Prostate gland (tissue), 2 donors: ENCODE results near the gene NTNG1. TPM values are rescaled to one million over a fixed set of nuclear protein-coding genes. Genes with fewer than 3 reads are reported as not detected.

Experiments
- DNase-seq: peaks from one replicate; pipeline ENCODE4 v3.0.0-alpha.2; 2019; ENCODE audit warnings: low spot score
- H3K27ac ChIP-seq, 2 donors: fragments of 200-600 bp; sonication (generic); 2 replicates each; pipeline ENCODE4 v1.5.1; 2017 to 2019
- H3K27me3 ChIP-seq: fragments of 200-600 bp; sonication (generic); replicated peaks from 2 replicates; pipeline ENCODE4 v1.5.1; 2019; ENCODE audit not compliant: insufficient read depth
- H3K36me3 ChIP-seq, 2 donors: fragments of 200-600 bp; sonication (generic); 1 replicate in 1 of 2; 2 replicates in 1 of 2; pipeline versions ENCODE4 v1.5.1 to v1.8.1; 2017 to 2019
- H3K4me1 ChIP-seq: fragments of 200-600 bp; sonication (generic); replicated peaks from 2 replicates; pipeline ENCODE4 v1.5.1; 2019
- H3K4me3 ChIP-seq, 2 donors: fragments of 200-600 bp; sonication (generic); 2 replicates each; pipeline ENCODE4 v1.5.1; 2017 to 2019
- H3K9me3 ChIP-seq: fragments of 200-600 bp; sonication (generic); 2 replicates; pipeline ENCODE4 v1.5.1; 2017
- CTCF ChIP-seq, 4 experiments: fragments of 200-600 bp in 2 of 4; fragments of 450-650 bp in 2 of 4; sonication (generic) in 2 of 4; IDR thresholded peaks; 1 replicate in 3 of 4; 2 replicates in 1 of 4; pipeline ENCODE4 v1.5.1; 2016 to 2019; ENCODE audit warnings: antibody characterized with exemption in 4 of 4, mild to moderate bottlenecking in 2 of 4, moderate library complexity in 2 of 4
- POLR2A ChIP-seq: fragments of 450-650 bp; IDR thresholded peaks from one replicate; pipeline ENCODE4 v1.6.1; 2016; ENCODE audit warnings: antibody characterized with exemption, mild to moderate bottlenecking
- POLR2AphosphoS5 ChIP-seq: sonication (generic); formaldehyde crosslinking; IDR thresholded peaks from one replicate; pipeline ENCODE4 v1.6.1; 2017; ENCODE audit warnings: antibody characterized with exemption
- WGBS: methylation state at CpG from one replicate; pipeline ENCODE4 v1.1.5; 2018; 5-methylcytosine and 5-hydroxymethylcytosine counted together
- intact Hi-C: fragments of 100-400 bp; cut with DNase I; formaldehyde crosslinking; loops from one replicate; pipeline ENCODE4 v1.14.2; 2022
- total RNA-seq, 2 donors: library from RNA; depleted of rRNA; stranded (reverse); fragments of >200 nt; gene quantifications; one replicate each; pipeline ENCODE4 v1.1.0, GENCODE V29; 2016

The NTNG1 gene
- total RNA-seq, 2 donors from 2014 or later: 2.6 to 5.1 TPM

GRCh38 chr1:107264561-107264960 lies 123.7 kb downstream of the NTNG1 start:
- no peaks in the 10 kb centered on the region for H3K36me3 ChIP-seq
- intact Hi-C loops: no loop called here
- H3K9me3 ChIP-seq: no peaks in the 10 kb centered on the region
- no peak for DNase-seq
- H3K27me3 ChIP-seq: no peaks in the 10 kb centered on the region
- no peaks in the 10 kb centered on the region for H3K4me1 ChIP-seq
- TF ChIP-seq CTCF (IDR thresholded peaks at IDR 0.05): no peak
- no peak for TF ChIP-seq POLR2AphosphoS5
- no peak for TF ChIP-seq POLR2A
- no peak overlapping the region for H3K27ac ChIP-seq
- no peak overlapping the region for H3K4me3 ChIP-seq
- WGBS: 85% methylated on average over 1 of the region's 1 CpG

- WGBS: 93% methylated on average over 3 of the region's 3 CpGs
- Histone ChIP-seq H3K36me3 (no peaks in the 10 kb centered on the region), H3K9me3 (no peaks in the 10 kb centered on the region), H3K4me1 (no peaks in the 10 kb centered on the region), H3K4me3 (no peak overlapping the region), H3K27me3 (no peaks in the 10 kb centered on the region), H3K27ac (no peak overlapping the region)
- TF ChIP-seq POLR2AphosphoS5 (no peak), POLR2A (no peak), CTCF (IDR thresholded peaks at IDR 0.05) (no peak)
- no peak for DNase-seq
- intact Hi-C loops: no loop called here
Measured at GRCh38 chr1:107267489-107267888, 126.7 kb downstream of the NTNG1 start.

DNA sequence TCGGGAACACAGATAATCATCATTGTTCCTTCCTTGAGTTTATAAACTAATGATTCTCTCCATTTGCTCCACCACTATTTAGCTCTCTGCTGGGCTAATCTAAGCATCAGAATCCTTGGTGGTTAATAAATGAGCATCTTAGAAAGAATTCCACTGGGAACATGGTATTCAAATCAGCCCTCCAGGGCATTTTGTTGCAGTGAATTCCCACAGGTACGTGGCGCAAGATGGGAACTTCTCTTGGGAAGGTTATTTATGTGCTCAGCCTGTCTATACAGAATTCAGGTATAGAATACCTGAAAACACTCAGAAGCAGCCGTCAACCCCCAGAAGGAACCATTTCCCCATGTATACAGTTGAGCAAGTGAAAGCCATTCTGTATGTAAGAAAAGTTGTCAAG lies 131.5 kb downstream of the NTNG1 start:
- Histone ChIP-seq H3K36me3 (no peaks in the 10 kb centered on the region), H3K4me3 (no peak overlapping the region), H3K9me3 (no peaks in the 10 kb centered on the region), H3K27me3 (no peaks in the 10 kb centered on the region), H3K27ac (no peak overlapping the region), H3K4me1 (no peaks in the 10 kb centered on the region)
- no peak for TF ChIP-seq POLR2A
- TF ChIP-seq POLR2AphosphoS5: no peak
- no peak for TF ChIP-seq CTCF (IDR thresholded peaks at IDR 0.05)
- DNase-seq: no peak
- WGBS: 89% methylated on average over 4 of the region's 4 CpGs
- intact Hi-C loops: loop anchor here (10.0 kb wide), 1 partner anchor 482 kb away; no protein-coding TSS in a partner anchor

- DNase-seq: no peak
- 94% methylated on average over 3 of the region's 3 CpGs for WGBS
- no peaks in the 10 kb centered on the region for H3K36me3 ChIP-seq
- no peaks in the 10 kb centered on the region for H3K4me1 ChIP-seq
- no peak overlapping the region for H3K27ac ChIP-seq
- TF ChIP-seq POLR2AphosphoS5: no peak
- no peak for TF ChIP-seq POLR2A
- TF ChIP-seq CTCF (IDR thresholded peaks at IDR 0.05): no peak
- intact Hi-C loops: loop anchor here (10.0 kb wide), 1 partner anchor 481 kb away; no protein-coding TSS in a partner anchor
- no peaks in the 10 kb centered on the region for H3K27me3 ChIP-seq
- no peaks in the 10 kb centered on the region for H3K9me3 ChIP-seq
- no peak overlapping the region for H3K4me3 ChIP-seq
Measured at GRCh38 chr1:107273515-107273914, 132.7 kb downstream of the NTNG1 start.

DNA sequence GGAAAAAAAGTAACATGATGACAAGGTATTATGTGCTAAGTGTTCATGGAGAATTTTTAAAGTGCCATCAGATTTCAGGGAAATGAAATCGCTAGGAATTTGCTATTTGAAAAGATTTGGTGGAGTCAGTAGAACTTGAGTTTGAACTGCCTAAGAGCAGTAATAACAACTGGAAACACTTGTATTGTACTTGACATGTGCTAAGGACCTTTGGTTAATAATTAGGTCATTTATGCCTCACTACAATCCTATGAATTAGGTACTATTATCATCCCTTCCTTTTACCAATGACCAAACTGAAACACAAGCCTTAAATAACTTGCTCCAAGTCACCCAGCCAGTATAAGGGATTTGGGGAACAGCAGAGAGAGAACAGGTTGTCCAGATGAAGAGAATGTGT lies 133.4 kb downstream of the NTNG1 start:
- TF ChIP-seq POLR2AphosphoS5 (no peak), POLR2A (no peak), CTCF (IDR thresholded peaks at IDR 0.05) (no peak)
- H3K27me3 ChIP-seq: no peaks in the 10 kb centered on the region
- no peak overlapping the region for H3K27ac ChIP-seq
- no peak for DNase-seq
- intact Hi-C loops: loop anchor here (10.0 kb wide), 1 partner anchor 481 kb away; no protein-coding TSS in a partner anchor
- no peaks in the 10 kb centered on the region for H3K4me1 ChIP-seq
- 97% methylated on average over 1 of the region's 1 CpG for WGBS
- no peaks in the 10 kb centered on the region for H3K9me3 ChIP-seq
- H3K4me3 ChIP-seq: no peak overlapping the region
- no peaks in the 10 kb centered on the region for H3K36me3 ChIP-seq
